Measurements from ENCODE around the gene HTD2.

DNA sequence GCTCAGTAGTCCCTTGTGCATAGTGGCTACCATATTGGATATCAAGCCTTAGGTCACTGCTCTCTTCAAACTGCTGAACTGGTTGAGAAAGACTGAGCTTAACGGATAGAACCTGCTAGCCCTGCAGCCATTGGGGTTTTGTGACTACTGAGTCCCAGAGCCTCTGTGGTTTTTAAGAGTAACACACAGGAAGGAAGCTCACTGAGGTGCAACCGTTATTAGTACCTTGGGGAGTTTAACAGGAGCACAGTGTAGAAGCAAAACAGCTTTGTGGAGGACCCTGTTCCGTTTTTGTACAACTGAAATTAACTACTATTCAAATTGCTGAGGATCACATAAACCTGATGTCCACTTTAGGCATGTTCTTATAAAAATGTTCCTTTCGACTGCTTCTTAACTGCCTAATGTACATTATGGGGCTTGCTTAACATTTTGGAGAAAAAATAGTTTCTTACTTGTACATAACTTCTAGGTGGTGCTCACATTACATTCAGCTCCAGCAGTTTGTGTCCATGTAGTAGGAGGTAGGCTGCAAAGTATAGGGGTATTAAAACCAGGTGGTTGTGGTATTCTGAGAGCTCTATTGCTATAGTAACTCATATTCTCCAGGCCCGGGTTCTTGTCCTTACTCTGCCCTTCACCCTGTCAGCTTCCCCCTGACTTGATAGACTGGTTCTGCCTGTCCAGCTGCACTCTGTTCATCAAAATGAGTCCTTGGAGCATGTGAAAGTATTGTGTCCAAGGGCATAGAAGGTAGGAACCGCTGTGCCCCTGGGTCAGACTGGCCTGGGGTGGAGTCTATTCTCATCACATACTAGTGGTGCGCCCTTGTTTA lies 43.7 kb downstream of the HTD2 start:
- TF ChIP-seq, protein P1, sequence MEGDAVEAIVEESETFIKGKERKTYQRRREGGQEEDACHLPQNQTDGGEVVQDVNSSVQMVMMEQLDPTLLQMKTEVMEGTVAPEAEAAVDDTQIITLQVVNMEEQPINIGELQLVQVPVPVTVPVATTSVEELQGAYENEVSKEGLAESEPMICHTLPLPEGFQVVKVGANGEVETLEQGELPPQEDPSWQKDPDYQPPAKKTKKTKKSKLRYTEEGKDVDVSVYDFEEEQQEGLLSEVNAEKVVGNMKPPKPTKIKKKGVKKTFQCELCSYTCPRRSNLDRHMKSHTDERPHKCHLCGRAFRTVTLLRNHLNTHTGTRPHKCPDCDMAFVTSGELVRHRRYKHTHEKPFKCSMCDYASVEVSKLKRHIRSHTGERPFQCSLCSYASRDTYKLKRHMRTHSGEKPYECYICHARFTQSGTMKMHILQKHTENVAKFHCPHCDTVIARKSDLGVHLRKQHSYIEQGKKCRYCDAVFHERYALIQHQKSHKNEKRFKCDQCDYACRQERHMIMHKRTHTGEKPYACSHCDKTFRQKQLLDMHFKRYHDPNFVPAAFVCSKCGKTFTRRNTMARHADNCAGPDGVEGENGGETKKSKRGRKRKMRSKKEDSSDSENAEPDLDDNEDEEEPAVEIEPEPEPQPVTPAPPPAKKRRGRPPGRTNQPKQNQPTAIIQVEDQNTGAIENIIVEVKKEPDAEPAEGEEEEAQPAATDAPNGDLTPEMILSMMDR (IDR thresholded peaks at IDR 0.05) = no peak
- TF ChIP-seq POLR2A (IDR thresholded peaks at IDR 0.05) = no peak
